Loucy (cell line): ENCODE measurements around the gene SPNS1.
A peak's percentile ranks its signal among the peaks of the same experiment; 100 is the strongest.
"Not testable (repeated sequence)": the region's sequence is repeated elsewhere in the genome, so short reads cannot be mapped to it uniquely, and the experiment has no call there.

Source experiments
- H2AFZ ChIP-seq: fragments of 200-600 bp; sonication (generic); 2 replicates; pipeline ENCODE4 v1.6.0; 2016; ENCODE audit warnings: antibody characterized with exemption, mild to moderate bottlenecking, low read length, moderate library complexity
- H3F3A ChIP-seq: fragments of 200-600 bp; 2 replicates; pipeline ENCODE4 v1.6.0; 2016; ENCODE audit warnings: antibody characterized with exemption, low read depth, mild to moderate bottlenecking
- H3K27me3 ChIP-seq: fragments of 200-600 bp; sonication (generic); 2 replicates; pipeline ENCODE4 v1.6.1; 2014; ENCODE audit warnings: low read length, mild to moderate bottlenecking; ENCODE audit not compliant: insufficient read depth, poor library complexity, severe bottlenecking
- H3K36me3 ChIP-seq: fragments of 200-600 bp; sonication (generic); 2 replicates; pipeline ENCODE4 v1.6.1; 2016; ENCODE audit warnings: low read length; ENCODE audit not compliant: insufficient read depth
- H3K4me1 ChIP-seq: fragments of 200-600 bp; sonication (generic); 2 replicates; pipeline ENCODE4 v1.5.1; 2014; ENCODE audit warnings: low read length, mild to moderate bottlenecking; ENCODE audit not compliant: insufficient read depth, poor library complexity, severe bottlenecking
- H3K4me2 ChIP-seq: fragments of 200-600 bp; sonication (generic); 2 replicates; pipeline ENCODE4 v1.6.0; 2014; ENCODE audit warnings: antibody characterized with exemption, low read length, low read depth, mild to moderate bottlenecking; ENCODE audit not compliant: poor library complexity, severe bottlenecking
- H3K4me3 ChIP-seq: fragments of 200-600 bp; sonication (generic); 2 replicates; pipeline ENCODE4 v1.5.1; 2014; ENCODE audit warnings: low read length, mild to moderate bottlenecking, mixed read lengths; ENCODE audit not compliant: poor library complexity, severe bottlenecking
- H3K79me2 ChIP-seq: fragments of 200-600 bp; sonication (generic); 2 replicates; pipeline ENCODE4 v1.6.1; 2014; ENCODE audit warnings: low read length; ENCODE audit not compliant: insufficient read depth
- H3K9ac ChIP-seq: fragments of 200-600 bp; sonication (generic); 2 replicates; pipeline ENCODE4 v1.6.0; 2014; ENCODE audit warnings: mild to moderate bottlenecking, low read depth, low read length, moderate library complexity; ENCODE audit not compliant: poor library complexity, severe bottlenecking
- H3K9me2 ChIP-seq: fragments of 200-600 bp; sonication (generic); replicated peaks from 2 replicates; pipeline ENCODE4 v1.6.1; 2016; ENCODE audit warnings: low read depth, low read length, mixed read lengths
- H3K9me3 ChIP-seq: fragments of 200-600 bp; sonication (generic); 2 replicates; pipeline ENCODE4 v1.6.1; 2014; ENCODE audit warnings: mild to moderate bottlenecking, antibody characterized with exemption, low read length, low read depth; ENCODE audit not compliant: insufficient read depth
- H4K20me1 ChIP-seq: fragments of 200-600 bp; sonication (generic); 2 replicates; pipeline ENCODE4 v1.6.0; 2014; ENCODE audit warnings: antibody characterized with exemption, low read length, mild to moderate bottlenecking; ENCODE audit not compliant: insufficient read depth, poor library complexity, severe bottlenecking
- EZH2phosphoT487 ChIP-seq: fragments of 200-600 bp; IDR thresholded peaks from 2 replicates; pipeline ENCODE4 v1.6.1; 2018; ENCODE audit warnings: antibody characterized with exemption, mild to moderate bottlenecking, moderate library complexity, borderline replicate concordance
- TF ChIP-seq, protein P1 (sequence below): fragments of 200-600 bp; sonication (generic); conservative IDR thresholded peaks from 2 replicates; pipeline ENCODE4 v1.5.1; 2014; ENCODE audit warnings: mild to moderate bottlenecking, antibody characterized with exemption, low read length

The SPNS1 gene

DNA sequence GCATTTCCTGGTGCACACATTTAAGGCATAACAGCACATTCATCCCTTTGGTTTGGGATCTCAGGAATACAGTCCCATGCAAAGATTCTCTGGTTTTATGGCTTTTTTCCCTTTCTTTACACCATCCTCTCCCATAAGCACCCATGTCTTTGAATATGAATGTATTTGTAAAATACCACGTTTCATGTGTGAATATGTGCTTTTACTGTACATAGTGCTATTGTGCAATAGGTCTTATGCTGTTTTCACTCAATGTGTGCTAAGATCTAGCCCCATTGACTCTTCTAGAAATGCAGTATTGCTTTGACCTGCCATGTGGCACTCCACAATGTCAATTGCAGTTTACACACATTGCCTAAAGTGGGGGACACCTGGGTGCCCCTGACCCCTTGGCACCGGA is 10.1 kb upstream of the SPNS1 start:
- H2AFZ ChIP-seq = no peak overlapping the region
- H4K20me1 ChIP-seq = no peaks in the 10 kb centered on the region
- H3K4me3 ChIP-seq = no peak overlapping the region
- TF ChIP-seq, protein P1, sequence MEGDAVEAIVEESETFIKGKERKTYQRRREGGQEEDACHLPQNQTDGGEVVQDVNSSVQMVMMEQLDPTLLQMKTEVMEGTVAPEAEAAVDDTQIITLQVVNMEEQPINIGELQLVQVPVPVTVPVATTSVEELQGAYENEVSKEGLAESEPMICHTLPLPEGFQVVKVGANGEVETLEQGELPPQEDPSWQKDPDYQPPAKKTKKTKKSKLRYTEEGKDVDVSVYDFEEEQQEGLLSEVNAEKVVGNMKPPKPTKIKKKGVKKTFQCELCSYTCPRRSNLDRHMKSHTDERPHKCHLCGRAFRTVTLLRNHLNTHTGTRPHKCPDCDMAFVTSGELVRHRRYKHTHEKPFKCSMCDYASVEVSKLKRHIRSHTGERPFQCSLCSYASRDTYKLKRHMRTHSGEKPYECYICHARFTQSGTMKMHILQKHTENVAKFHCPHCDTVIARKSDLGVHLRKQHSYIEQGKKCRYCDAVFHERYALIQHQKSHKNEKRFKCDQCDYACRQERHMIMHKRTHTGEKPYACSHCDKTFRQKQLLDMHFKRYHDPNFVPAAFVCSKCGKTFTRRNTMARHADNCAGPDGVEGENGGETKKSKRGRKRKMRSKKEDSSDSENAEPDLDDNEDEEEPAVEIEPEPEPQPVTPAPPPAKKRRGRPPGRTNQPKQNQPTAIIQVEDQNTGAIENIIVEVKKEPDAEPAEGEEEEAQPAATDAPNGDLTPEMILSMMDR = no peak
- no peak for TF ChIP-seq EZH2phosphoT487
- H3F3A ChIP-seq = no peaks in the 10 kb centered on the region
- no peak overlapping the region for H3K4me2 ChIP-seq
- no peaks in the 10 kb centered on the region for H3K79me2 ChIP-seq
- H3K9ac ChIP-seq = no peak overlapping the region
- no peaks in the 10 kb centered on the region for H3K4me1 ChIP-seq
- no peaks in the 10 kb centered on the region for H3K9me3 ChIP-seq
- no peaks in the 10 kb centered on the region for H3K27me3 ChIP-seq
- peaks cover 46% of the 10 kb centered on the region; the same call in 1 of the 2 replicates for H3K36me3 ChIP-seq
- H3K9me2 ChIP-seq = no peaks in the 10 kb centered on the region

DNA sequence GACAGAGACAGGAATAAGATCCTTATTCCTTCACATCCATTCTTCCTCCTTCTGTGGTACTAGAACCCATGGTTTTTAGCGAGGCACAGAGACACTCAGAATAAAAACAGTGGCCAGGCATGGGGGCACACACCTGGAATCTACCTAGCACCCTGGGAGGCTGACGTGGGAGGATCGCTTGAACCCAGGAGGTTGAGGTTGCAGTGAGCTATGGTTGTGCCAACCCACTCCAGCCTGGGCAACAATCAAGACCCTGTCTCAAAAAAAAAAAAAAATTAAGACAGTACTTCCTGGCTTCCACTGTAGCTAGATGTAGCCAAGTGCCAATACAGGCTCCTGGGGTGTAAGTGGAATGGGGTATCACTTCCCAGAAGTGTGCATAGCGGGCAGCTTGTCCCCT is 7.4 kb upstream of the SPNS1 start:
- H4K20me1 ChIP-seq = no peaks in the 10 kb centered on the region
- H3K9ac ChIP-seq = no peak overlapping the region
- no peak for TF ChIP-seq EZH2phosphoT487
- TF ChIP-seq, protein P1 = no peak
- H3K4me3 ChIP-seq = no peak overlapping the region
- no peaks in the 10 kb centered on the region for H3F3A ChIP-seq
- no peaks in the 10 kb centered on the region for H3K9me2 ChIP-seq
- no peaks in the 10 kb centered on the region for H3K9me3 ChIP-seq
- no peak overlapping the region for H3K4me2 ChIP-seq
- H3K27me3 ChIP-seq = no peaks in the 10 kb centered on the region
- H3K36me3 ChIP-seq = peaks cover 28% of the 10 kb centered on the region; the same call in 1 of the 2 replicates
- H3K79me2 ChIP-seq = no peaks in the 10 kb centered on the region
- no peak overlapping the region for H2AFZ ChIP-seq
- H3K4me1 ChIP-seq = no peaks in the 10 kb centered on the region

DNA sequence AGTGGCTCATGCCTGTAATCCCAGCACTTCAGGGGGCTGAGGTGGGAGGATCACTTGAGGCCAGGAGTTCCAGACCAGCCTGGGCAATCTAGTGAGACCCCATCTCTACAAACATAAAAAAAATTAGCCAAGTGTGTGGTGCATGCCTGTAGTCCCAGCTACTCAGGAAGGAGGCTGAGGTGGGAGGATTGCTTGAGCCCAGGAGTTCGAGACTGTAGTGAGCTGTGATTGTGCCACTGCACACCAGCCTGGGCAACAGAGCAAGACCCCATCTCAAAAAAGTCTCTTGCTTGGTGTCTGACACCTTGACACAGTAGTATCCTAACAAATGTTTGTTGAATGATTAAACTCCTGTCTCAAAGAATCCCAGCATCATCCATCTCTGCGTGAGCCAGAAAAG is 4.9 kb upstream of the SPNS1 start:
- H3K9ac ChIP-seq, H2AFZ ChIP-seq, H4K20me1 ChIP-seq, H3F3A ChIP-seq, H3K27me3 ChIP-seq, H3K4me3 ChIP-seq, H3K9me2 ChIP-seq, H3K36me3 ChIP-seq, H3K9me3 ChIP-seq, H3K79me2 ChIP-seq, H3K4me1 ChIP-seq, H3K4me2 ChIP-seq: not testable (repeated sequence)

DNA sequence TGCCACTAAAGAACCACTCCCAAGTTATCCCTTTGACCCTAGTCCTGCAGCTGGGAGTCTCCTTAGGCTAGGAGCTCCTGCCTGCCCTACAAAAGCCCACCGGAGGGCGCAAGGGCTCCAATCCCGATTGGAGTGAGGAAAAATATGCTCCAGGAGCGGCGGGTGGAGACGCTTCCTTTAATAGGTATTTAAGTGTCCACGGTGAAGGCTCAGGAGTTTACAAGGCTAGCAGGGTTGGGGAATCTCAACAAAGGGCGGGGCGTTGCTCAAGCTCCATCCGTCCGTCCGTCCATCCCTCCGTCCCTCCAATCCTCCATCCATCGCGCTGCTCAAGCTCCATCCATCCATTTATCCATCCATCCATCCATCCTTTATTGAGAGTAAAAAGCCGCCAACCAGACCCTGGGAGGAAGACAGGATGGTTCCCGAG is 556 bp upstream of the SPNS1 start:
- Histone ChIP-seq H3K9me3 (no peaks in the 10 kb centered on the region), H3K79me2 (peaks cover 5% of the 10 kb centered on the region; the same call in 1 of the 2 replicates), H3F3A (no peaks in the 10 kb centered on the region), H3K4me1 (peaks cover 7% of the 10 kb centered on the region), H3K27me3 (no peaks in the 10 kb centered on the region), H3K36me3 (no peaks in the 10 kb centered on the region), H3K4me3 (peak overlapping the region; percentile 76), H3K4me2 (peak overlapping the region; percentile 83), H4K20me1 (no peaks in the 10 kb centered on the region), H3K9me2 (no peaks in the 10 kb centered on the region), H3K9ac (peak overlapping the region; percentile 77), H2AFZ (peak overlapping the region; percentile 72)
- TF ChIP-seq EZH2phosphoT487 = no peak
- TF ChIP-seq, protein P1 = peak; percentile 79
